SJSA1 (cell line): ENCODE data around the gene SYCP2L. TPM values are rescaled to one million over a fixed set of nuclear protein-coding genes. Genes with fewer than 3 reads are reported as not detected.
"Not testable (repeated sequence)": the region's sequence is repeated elsewhere in the genome, so short reads cannot be mapped to it uniquely, and the experiment has no call there.

ENCODE experiments used
- DNase-seq, 2 experiments: peaks; one replicate each; pipeline ENCODE4 v3.0.0-alpha.2; 2015 to 2020; ENCODE audit warnings: low spot score in 2 of 2, low read depth in 1 of 2
- H3K27ac ChIP-seq: fragments of 250-450 bp; sonication (Bioruptor Pico); 2 replicates; pipeline ENCODE4 v1.5.1; 2020; ENCODE audit warnings: mild to moderate bottlenecking, moderate library complexity
- H3K27me3 ChIP-seq: fragments of 250-450 bp; sonication (Bioruptor Pico); replicated peaks from 2 replicates; pipeline ENCODE4 v1.5.1; 2020; ENCODE audit warnings: mild to moderate bottlenecking, moderate library complexity
- H3K36me3 ChIP-seq: fragments of 250-450 bp; sonication (Bioruptor Pico); 2 replicates; pipeline ENCODE4 v1.5.1; 2020; ENCODE audit warnings: mild to moderate bottlenecking
- H3K4me1 ChIP-seq: fragments of 250-450 bp; sonication (Bioruptor Pico); replicated peaks from 2 replicates; pipeline ENCODE4 v1.6.1; 2021; ENCODE audit warnings: mild to moderate bottlenecking
- H3K4me3 ChIP-seq: fragments of 250-450 bp; sonication (Bioruptor Pico); 2 replicates; pipeline ENCODE4 v1.5.1; 2020; ENCODE audit warnings: mild to moderate bottlenecking
- H3K9me3 ChIP-seq: fragments of 250-450 bp; sonication (Bioruptor Pico); replicated peaks from 2 replicates; pipeline ENCODE4 v1.5.1; 2020; ENCODE audit warnings: mild to moderate bottlenecking
- total RNA-seq: library from RNA; depleted of rRNA; stranded (reverse); fragments of >200 nt; shearing (Covaris generic); gene quantifications from 2 replicates; pipeline ENCODE4 v1.2.3, GENCODE V29; 2014

The SYCP2L gene
- total RNA-seq, 1 experiment from 2014 or later = 1.0 TPM

DNA sequence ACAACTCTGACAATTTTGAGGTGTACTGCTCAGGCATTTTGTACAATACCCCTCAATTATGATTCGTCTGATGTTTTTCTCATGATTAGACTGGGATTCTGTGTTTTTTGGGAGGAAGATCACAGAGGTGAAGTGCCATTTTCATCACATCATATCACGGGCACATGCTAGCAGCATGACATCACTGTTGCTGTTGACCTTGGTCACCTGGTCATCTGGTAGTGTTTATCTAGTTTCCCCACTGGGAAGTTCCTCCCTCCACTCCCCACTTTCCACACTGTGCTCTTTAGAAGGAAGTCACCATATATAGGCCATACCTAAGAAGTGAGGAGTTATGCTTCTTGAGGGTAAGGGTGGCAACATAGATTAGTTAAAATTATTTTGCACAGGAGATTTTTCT lies 25.8 kb upstream of the SYCP2L start:
- DNase-seq = no peak
- Histone ChIP-seq H3K36me3 (no peaks in the 10 kb centered on the region), H3K4me1 (no peaks in the 10 kb centered on the region), H3K27ac (no peak overlapping the region), H3K27me3 (no peaks in the 10 kb centered on the region), H3K9me3 (no peaks in the 10 kb centered on the region), H3K4me3 (no peak overlapping the region)

DNA sequence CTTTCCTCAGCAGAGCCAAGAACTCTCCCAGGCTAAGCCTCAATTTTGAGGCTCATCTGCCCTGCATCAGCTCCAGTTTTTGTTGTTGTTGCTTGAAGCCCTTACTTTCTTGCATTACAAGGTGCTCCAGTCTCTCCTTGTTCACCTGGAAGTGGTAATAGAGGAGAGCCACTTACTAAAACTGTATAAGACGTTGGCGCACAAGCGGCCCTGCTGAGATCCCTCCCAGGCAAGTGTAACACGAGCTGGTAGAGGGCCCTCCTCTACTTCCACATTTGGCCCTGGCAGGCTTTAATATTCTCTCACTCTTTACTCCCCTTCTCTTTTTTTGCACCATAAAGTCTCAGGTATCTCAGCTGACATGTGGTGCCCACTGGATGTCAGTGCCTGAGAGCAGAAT lies 24.5 kb upstream of the SYCP2L start:
- Histone ChIP-seq H3K27me3 (no peaks in the 10 kb centered on the region), H3K27ac (no peak overlapping the region), H3K4me3 (no peak overlapping the region), H3K4me1 (no peaks in the 10 kb centered on the region), H3K9me3 (no peaks in the 10 kb centered on the region), H3K36me3 (no peaks in the 10 kb centered on the region)
- no peak for DNase-seq

DNA sequence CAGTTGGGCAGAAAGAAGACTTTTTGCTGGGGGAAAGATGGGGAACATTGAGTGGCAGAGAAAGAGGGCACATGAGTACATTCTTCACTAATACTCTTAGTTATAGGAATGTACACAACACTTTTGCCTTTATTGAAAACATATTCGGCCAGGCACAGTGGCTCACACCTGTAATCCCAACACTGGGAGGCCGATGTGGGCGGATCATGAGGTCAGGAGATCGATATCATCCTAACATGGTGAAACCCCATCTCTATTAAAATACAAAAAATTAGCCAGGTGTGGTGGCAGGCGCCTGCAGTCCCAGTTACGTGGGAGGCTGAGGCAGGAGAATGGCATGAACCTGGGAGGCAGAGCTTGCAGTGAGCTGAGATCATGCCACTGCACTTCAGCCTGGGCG lies 23.8 kb upstream of the SYCP2L start:
- H3K36me3 ChIP-seq, H3K4me1 ChIP-seq, DNase-seq, H3K9me3 ChIP-seq, H3K27me3 ChIP-seq, H3K27ac ChIP-seq, H3K4me3 ChIP-seq: not testable (repeated sequence)

DNA sequence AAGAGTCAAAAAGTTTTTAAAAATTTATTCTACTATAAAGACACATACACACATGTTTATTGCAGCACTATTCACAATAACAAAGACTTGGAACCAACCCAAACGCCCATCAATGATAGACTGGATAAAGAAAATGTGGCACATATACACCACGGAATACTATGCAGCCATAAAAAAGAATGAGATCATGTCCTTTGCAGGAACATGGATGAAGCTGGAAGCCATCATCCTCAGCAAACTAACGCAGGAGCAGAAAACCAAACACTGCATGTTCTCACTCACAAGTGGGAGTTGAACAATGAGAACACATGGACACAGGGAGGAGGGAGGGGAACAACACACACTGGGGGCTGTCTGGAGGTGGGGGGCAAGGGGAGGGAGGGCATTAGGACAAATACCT lies 20.1 kb upstream of the SYCP2L start:
- H3K4me1 ChIP-seq, H3K27me3 ChIP-seq, H3K27ac ChIP-seq, H3K4me3 ChIP-seq, H3K9me3 ChIP-seq, DNase-seq, H3K36me3 ChIP-seq: not testable (repeated sequence)

DNA sequence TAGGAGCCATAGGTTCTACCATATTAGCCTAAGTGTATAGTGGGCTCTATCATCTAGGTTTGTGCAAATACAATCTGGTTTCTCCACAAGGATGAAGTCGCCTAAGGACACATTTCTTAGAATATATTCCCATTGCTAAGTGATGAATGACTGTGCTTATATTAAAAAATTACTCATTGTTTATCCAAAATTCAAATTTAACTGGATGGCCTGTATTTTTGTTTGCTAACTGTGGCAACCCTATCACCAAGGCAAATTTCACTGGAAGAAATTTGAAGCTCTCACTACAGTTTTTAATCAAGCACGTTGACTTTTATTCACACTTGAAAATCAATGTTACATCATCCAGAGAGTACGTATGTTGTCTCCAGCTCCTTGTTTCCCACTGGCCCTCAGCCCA lies 18.9 kb upstream of the SYCP2L start:
- H3K36me3 ChIP-seq = no peaks in the 10 kb centered on the region
- no peak overlapping the region for H3K27ac ChIP-seq
- DNase-seq = no peak
- no peak overlapping the region for H3K4me3 ChIP-seq
- no peaks in the 10 kb centered on the region for H3K9me3 ChIP-seq
- H3K4me1 ChIP-seq = no peaks in the 10 kb centered on the region
- H3K27me3 ChIP-seq = no peaks in the 10 kb centered on the region

DNA sequence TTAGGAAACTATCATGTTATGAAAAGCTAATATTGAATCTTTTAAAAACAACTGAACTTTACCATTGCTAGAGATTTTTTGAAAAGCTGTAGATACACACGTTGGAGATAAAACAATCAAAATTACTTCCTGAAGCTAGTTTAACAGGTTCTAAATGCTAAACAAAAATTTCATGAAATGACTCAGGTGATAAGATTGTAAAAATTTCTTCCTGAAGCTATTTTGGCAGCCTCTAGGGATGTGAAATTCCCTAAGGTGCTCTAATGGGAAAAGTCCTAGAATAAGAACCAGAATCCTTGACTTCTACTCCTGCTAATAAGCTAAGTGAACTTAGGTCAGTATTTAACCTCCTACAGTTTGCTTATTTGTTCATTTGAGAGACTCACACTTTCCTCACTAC lies 13.5 kb upstream of the SYCP2L start:
- H3K27ac ChIP-seq = no peak overlapping the region
- H3K36me3 ChIP-seq = no peaks in the 10 kb centered on the region
- 0 out of 2 replicates have a peak, but pooled peaks cover 3% of the 10 kb centered on the region for H3K27me3 ChIP-seq
- no peak overlapping the region for H3K4me3 ChIP-seq
- H3K9me3 ChIP-seq = no peaks in the 10 kb centered on the region
- no peak for DNase-seq
- H3K4me1 ChIP-seq = no peaks in the 10 kb centered on the region

DNA sequence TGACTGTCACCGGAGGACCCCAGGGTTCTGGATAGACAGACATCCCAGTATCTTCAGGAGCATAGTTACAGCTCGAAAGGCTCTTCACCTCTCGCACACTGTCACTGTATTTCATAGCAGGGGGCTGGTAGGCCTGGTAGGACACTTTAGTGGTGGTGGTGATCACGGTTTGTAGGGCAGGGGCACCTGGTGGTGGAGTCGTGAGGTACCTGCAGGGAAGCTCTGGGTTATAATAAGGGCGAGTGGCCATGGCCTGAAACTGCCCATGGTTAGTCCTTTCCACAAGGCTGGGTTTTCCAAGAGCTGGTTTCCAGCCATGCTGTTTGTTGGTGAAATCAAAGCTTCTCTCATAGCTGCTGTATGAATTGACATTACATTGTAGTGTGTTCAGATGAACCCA lies 12.6 kb upstream of the SYCP2L start:
- H3K9me3 ChIP-seq = no peaks in the 10 kb centered on the region; the same call in 1 of the 2 replicates
- no peak overlapping the region for H3K4me3 ChIP-seq
- no peaks in the 10 kb centered on the region for H3K4me1 ChIP-seq
- no peaks in the 10 kb centered on the region for H3K36me3 ChIP-seq
- H3K27me3 ChIP-seq = peaks cover 7% of the 10 kb centered on the region; the same call in 1 of the 2 replicates
- no peak overlapping the region for H3K27ac ChIP-seq
- no peak for DNase-seq

DNA sequence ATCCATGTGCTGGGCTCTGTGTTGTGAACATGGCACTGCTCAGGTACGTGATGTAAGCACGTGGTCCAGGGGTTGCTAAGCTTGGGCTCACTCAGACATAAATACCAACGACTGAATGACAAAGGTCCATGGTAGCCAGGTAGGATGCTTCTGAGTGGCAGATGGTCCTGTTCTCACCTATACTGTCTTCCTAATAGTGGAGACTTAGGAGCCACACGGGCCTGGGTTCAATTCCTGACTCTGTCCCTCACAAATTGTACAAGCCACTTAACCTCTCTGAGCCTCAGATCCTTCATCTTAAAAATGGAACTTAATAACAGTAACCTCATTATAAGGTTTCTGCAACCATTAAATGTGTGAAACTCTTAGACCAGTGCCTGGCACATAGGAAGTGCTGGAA lies 11.8 kb upstream of the SYCP2L start:
- peaks cover 7% of the 10 kb centered on the region for H3K27me3 ChIP-seq
- no peak overlapping the region for H3K4me3 ChIP-seq
- DNase-seq = no peak
- no peaks in the 10 kb centered on the region for H3K36me3 ChIP-seq
- no peaks in the 10 kb centered on the region; the same call in 1 of the 2 replicates for H3K9me3 ChIP-seq
- no peak overlapping the region for H3K27ac ChIP-seq
- no peaks in the 10 kb centered on the region for H3K4me1 ChIP-seq

DNA sequence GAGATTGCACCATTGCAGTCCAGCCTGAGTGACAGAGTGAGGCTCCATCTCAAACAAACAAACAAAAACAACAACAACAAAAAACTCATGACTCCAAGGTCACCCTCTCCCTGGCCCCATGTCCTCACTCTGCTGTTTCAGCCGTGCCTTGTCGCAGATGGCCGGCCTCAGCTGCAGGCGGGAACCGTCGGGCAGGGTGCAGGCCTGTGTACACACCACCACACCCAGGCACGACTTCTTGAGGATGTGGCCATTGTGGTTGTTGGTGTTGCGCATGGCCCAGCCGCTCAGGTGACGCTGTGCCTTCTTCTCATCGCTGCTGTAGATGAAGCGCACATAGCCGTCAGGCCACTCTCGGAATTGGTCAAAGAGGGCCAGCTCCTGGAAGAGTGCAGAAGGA lies 9.8 kb upstream of the SYCP2L start:
- peaks cover 7% of the 10 kb centered on the region for H3K27me3 ChIP-seq
- no peak overlapping the region for H3K4me3 ChIP-seq
- H3K27ac ChIP-seq = no peak overlapping the region
- DNase-seq = no peak
- no peaks in the 10 kb centered on the region; the same call in 1 of the 2 replicates for H3K9me3 ChIP-seq
- no peaks in the 10 kb centered on the region for H3K36me3 ChIP-seq
- H3K4me1 ChIP-seq = no peaks in the 10 kb centered on the region

DNA sequence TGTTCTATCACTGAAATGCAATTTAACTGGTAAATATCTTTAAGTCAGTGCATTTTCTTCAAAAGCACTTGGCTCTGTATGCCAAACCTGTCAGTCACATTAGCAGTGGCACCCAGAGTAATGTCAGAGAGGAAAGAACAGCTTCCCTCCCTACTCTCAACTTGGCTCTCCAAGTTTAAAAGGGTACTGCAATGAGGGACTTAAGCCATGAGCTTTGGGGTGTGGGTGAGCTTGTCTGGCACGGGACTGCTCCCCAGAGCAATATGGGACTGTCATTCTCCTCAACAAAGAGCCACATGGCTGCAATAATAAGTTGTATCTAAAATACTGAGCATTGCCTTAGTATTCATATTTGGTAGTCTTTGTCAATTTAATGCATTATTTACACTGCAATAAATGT lies 9.0 kb upstream of the SYCP2L start:
- no peaks in the 10 kb centered on the region for H3K36me3 ChIP-seq
- DNase-seq = no peak

DNA sequence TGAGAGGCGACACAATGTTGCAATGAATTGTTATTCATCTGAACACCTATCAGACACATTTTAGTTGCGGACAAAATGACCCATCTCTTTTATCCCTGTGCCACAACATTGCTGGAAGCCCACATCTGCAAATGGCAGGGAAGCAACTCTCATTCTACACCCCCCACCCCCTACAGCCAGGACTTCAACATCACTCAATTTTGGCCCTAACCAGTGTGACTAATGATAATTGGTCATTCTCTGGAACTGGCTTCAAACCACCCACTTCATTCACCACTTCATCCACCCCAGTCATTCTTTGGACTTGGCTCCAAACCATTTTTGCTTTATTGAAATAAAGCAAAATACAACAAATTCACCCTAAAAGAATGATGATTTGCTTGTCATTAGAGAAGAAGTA lies 6.5 kb upstream of the SYCP2L start:
- Histone ChIP-seq H3K27ac (no peak overlapping the region), H3K27me3 (peaks cover 8% of the 10 kb centered on the region), H3K9me3 (no peaks in the 10 kb centered on the region; the same call in 1 of the 2 replicates), H3K36me3 (no peaks in the 10 kb centered on the region), H3K4me3 (no peak overlapping the region), H3K4me1 (no peaks in the 10 kb centered on the region)
- DNase-seq = no peak

More for the DNA sequence above, 9.0 kb upstream of the SYCP2L start:
- no peak overlapping the region for H3K4me3 ChIP-seq
- no peak overlapping the region for H3K27ac ChIP-seq
- no peaks in the 10 kb centered on the region for H3K4me1 ChIP-seq
- H3K27me3 ChIP-seq = peaks cover 7% of the 10 kb centered on the region
- no peaks in the 10 kb centered on the region; the same call in 1 of the 2 replicates for H3K9me3 ChIP-seq

DNA sequence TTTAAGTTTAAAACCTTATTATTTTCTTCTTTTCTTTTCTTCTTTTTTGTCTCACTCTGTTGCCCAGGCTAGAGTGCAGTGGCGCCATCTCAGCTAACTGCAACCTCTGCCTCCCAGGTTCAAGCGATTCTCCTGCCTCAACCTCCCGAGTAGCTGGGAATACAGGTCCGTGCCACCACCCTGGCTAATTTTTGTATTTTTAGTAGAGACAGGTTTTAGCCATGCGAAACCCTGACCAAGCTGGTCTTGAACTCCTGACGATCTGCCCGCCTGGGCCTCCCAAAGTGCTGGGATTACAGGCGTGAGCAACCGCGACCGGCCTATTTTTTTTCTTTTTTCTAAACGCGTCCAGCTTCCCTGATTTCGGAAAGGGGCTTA lies 4.6 kb upstream of the SYCP2L start:
- not testable (repeated sequence) for H3K9me3 ChIP-seq, H3K27ac ChIP-seq, DNase-seq, H3K4me3 ChIP-seq, H3K4me1 ChIP-seq, H3K27me3 ChIP-seq, H3K36me3 ChIP-seq

DNA sequence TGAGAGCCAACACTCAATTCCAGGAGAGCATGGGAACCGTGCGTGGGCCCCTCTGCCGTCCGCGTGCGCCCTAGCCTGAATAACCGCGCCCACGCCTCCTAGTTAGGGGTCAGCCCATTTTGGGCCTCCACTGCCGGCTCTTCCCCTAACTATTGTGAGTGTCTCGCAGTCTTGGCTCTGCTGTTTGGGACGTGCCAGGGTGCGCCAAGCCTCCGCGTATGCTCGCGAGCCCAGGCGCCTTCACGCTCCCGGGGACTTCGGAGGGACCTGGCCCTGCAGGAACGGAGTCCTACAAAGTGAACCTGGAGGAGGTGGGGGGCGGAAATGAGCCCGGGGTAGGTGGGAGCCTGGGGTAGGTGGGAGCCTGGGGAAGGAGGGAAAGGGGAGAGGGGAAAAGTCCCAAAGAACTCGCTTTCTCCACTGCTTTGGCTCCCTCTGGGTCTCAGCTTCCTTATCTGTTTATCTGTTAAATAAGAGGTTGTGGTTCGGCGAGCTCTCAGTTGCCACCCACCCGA lies 4.1 kb upstream of the SYCP2L start:
- no peak overlapping the region for H3K4me3 ChIP-seq
- no peak for DNase-seq
- peaks cover 8% of the 10 kb centered on the region for H3K27me3 ChIP-seq
- H3K36me3 ChIP-seq = no peaks in the 10 kb centered on the region
- H3K9me3 ChIP-seq = no peaks in the 10 kb centered on the region; the same call in 1 of the 2 replicates
- H3K4me1 ChIP-seq = no peaks in the 10 kb centered on the region
- no peak overlapping the region for H3K27ac ChIP-seq

DNA sequence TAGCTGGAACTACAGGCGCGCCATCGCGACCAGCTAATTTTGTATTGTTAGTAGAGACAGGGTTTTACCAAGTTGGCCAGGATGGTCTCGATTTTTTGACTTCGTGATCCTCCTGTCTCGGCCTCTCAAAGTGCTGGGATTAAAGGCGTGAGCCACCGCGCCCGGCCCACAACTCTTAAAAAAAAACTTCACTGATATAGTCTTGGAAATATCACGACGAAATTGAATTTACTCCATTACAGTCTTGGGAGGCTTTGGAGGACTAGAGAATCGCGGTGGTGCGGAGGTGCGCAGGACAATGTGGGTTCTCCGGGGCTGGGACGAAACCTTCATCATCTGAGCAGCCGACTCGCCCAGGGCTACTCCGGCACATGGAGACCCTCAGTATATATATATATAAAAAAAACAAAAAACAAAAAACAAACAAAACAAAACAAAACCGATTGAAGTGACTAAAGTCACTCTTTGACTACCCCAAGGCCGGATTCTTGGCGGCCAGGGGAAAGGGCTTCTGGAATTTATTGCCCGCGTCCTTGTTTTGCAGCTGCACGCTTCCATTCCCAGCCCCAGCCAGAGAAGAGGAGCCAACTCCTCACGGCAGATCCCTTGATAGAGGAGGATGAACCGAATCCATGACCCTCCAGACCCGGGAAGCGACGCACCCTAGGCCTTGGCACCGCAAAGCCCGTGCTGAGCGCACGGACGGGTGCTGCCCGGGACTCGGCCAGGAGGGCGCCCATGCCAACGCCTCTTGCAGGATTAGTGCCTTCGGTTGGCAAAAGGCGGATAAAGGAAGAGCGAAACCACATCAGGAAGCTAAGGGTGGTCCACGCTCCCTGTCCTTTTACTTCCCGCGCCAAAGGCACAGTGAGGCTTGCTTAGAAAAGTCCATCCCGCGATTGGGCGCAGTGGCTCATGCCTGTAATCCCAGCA lies 3.3 kb upstream of the SYCP2L start:
- no peaks in the 10 kb centered on the region for H3K36me3 ChIP-seq
- no peaks in the 10 kb centered on the region for H3K4me1 ChIP-seq
- no peak overlapping the region for H3K27ac ChIP-seq
- no peaks in the 10 kb centered on the region; the same call in 1 of the 2 replicates for H3K9me3 ChIP-seq
- H3K27me3 ChIP-seq = peaks cover 8% of the 10 kb centered on the region
- H3K4me3 ChIP-seq = no peak overlapping the region
- no peak for DNase-seq
